BJ (cell line): ENCODE results near the gene CLASRP. TPM values are rescaled to one million over a fixed set of nuclear protein-coding genes. Genes with fewer than 3 reads are reported as not detected.

Experiments used
- CTCF ChIA-PET: fragments of 350-600 bp; formaldehyde crosslinking; extraction: SDS; loops from one replicate; lab custom pipeline; 2021; ENCODE audit warnings: antibody characterized with exemption, inconsistent platforms; lab: Yijun Ruan, JAX
- POLR2A ChIA-PET: fragments of 300-600 bp; sonication (Branson Sonifier 250); formaldehyde crosslinking; extraction: SDS; loops from one replicate; lab custom pipeline; 2021; ENCODE audit warnings: antibody characterized with exemption; lab: Charles Lee
- DNase-seq: peaks from one replicate; pipeline ENCODE4 v3.0.0-alpha.2; 2011; ENCODE audit warnings: low read depth
- H3K27me3 ChIP-seq: 2 replicates; pipeline ENCODE4 v1.6.0; 2011; ENCODE audit warnings: low read length; ENCODE audit not compliant: control insufficient read depth, insufficient read depth
- H3K36me3 ChIP-seq: 2 replicates; pipeline ENCODE4 v1.5.1; 2011; ENCODE audit warnings: low read length; ENCODE audit not compliant: control insufficient read depth, insufficient read depth
- H3K4me3 ChIP-seq: 2 replicates; pipeline ENCODE4 v1.5.1; 2011; ENCODE audit warnings: low read depth, mild to moderate bottlenecking, control low read depth, low read length
- CTCF ChIP-seq: IDR thresholded peaks from 2 replicates; pipeline ENCODE4 v1.5.1; 2011; ENCODE audit warnings: low read depth, mild to moderate bottlenecking, control low read depth, inconsistent platforms, low read length, moderate library complexity; ENCODE audit not compliant: insufficient read depth
- polyA plus RNA-seq: library from polyadenylated mRNA; depleted of rRNA; stranded (reverse); fragments of >200 nt; gene quantifications from 2 replicates; pipeline ENCODE4 v1.2.3, GENCODE V29; 2011

CLASRP gene
- polyA plus RNA-seq, 1 experiment = 15.9 TPM

DNA sequence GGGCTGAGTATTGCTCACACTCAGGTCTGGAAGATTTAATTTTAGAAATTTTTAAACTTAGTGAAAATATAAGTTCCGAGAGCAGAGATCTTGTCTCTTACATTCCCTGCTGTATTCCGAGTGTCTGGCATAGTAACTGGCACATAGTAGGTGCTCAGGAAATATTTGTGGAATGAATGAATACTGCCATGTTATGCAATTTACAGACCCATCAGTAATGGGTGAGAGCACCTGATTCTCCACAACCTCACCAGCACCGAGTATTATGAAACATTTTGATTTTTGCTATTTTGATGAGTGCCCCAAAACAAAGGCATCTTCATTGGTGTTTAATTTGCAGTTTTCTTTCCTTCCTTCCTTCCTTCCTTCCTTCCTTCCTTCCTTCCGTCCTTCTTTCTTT lies 15.8 kb upstream of the CLASRP start:
- H3K27me3 ChIP-seq = no peaks in the 10 kb centered on the region
- H3K36me3 ChIP-seq = peaks cover 7% of the 10 kb centered on the region
- TF ChIP-seq CTCF = no peak
- ChIA-PET POLR2A (no interaction called here), CTCF (interaction anchor here (0.9 kb wide), 1 partner anchor 9 kb away, joined by 3 read pairs; no protein-coding TSS in a partner anchor)
- no peak overlapping the region for H3K4me3 ChIP-seq
- DNase-seq = no peak

DNA sequence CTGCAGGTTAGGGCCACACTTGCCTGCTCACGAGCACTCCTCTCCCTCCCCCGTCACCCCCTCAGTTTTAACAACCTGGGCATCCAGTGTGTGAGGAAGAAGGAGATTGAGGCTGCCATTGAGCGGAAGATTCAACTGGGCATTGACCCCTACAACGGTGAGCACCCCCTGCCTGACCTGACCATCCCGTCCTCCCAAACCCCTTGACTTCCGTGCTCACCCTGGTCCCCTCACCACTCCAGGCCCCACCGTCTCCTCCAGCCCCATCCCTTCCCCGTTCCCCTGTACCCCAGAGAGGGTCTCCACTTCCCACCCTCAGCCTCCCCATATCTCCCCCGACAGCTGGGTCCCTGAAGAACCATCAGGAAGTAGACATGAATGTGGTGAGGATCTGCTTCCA lies 13.6 kb upstream of the CLASRP start:
- H3K27me3 ChIP-seq = no peaks in the 10 kb centered on the region
- H3K36me3 ChIP-seq = peaks cover 9% of the 10 kb centered on the region
- ChIA-PET POLR2A (no interaction called here), CTCF (no interaction called here)
- DNase-seq = no peak
- H3K4me3 ChIP-seq = no peak overlapping the region
- no peak for TF ChIP-seq CTCF

DNA sequence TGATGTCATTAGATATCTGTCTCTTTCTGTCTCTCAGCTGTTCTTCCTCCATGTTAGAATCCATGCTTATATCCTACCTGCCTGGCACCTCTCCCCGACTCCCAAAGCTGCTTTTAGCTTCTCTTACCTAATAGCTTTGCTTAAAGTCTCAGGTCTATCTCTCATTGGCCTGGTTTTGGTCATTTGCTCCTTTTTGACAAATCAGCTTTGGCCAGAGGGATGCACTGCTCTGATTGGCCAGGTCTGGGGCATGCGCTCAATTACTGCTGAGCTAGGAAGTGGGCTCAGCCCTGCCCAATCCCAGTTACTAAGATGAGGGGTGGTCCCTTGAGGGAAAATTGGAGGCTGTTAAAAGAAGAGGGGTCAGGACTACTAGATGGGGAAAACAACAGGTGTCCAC lies 11.5 kb upstream of the CLASRP start:
- CTCF ChIA-PET = interaction anchor here (0.7 to 3.0 kb wide), 4 partner anchors 10 to 32 kb away, joined by 3 to 6 read pairs (median 3); partner anchors contain the start of gene CLASRP
- no peak for DNase-seq
- H3K4me3 ChIP-seq = no peak overlapping the region
- no peak for TF ChIP-seq CTCF
- H3K27me3 ChIP-seq = no peaks in the 10 kb centered on the region
- peaks cover 10% of the 10 kb centered on the region for H3K36me3 ChIP-seq
- POLR2A ChIA-PET = no interaction called here

DNA sequence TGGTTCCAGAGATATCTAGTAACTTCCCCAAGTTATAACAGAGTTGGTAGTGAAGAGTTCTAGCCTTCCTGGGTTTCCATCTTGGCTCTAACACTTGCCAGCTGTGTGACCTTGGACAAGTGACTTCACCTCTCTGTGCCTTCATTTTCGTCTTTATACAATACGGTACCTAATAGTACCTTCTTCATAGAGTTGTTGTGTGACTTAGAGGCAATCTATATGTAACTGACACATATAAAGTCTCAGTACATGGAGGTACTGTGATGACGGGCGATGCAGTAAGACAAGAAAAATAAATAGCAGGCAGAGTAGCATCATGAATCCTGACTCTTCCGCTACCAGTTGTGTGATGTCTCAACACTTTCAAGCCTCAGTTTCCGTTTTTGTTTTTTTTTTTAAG lies 8.0 kb upstream of the CLASRP start:
- no peak overlapping the region for H3K4me3 ChIP-seq
- no peaks in the 10 kb centered on the region for H3K27me3 ChIP-seq
- ChIA-PET CTCF (interaction anchor here (2.3 kb wide), 1 partner anchor 29 kb away, joined by 7 read pairs; no protein-coding TSS in a partner anchor), POLR2A (no interaction called here)
- H3K36me3 ChIP-seq = peaks cover 11% of the 10 kb centered on the region
- no peak for TF ChIP-seq CTCF
- DNase-seq = no peak

GRCh38 chr19:45032421-45032820 lies 6.4 kb upstream of the CLASRP start:
- TF ChIP-seq CTCF = no peak
- POLR2A ChIA-PET = no interaction called here
- CTCF ChIA-PET = interaction anchor here (2.3 kb wide), 1 partner anchor 27 kb away, joined by 7 read pairs; no protein-coding TSS in a partner anchor
- Histone ChIP-seq H3K27me3 (no peaks in the 10 kb centered on the region), H3K4me3 (no peak overlapping the region), H3K36me3 (peaks cover 11% of the 10 kb centered on the region)
- DNase-seq = no peak
